GM18507 (cell line): Measurements from ENCODE around the gene MICAL3.
"Not testable (repeated sequence)": the region's sequence is repeated elsewhere in the genome, so short reads cannot be mapped to it uniquely, and the experiment has no call there.

Experiments used
- DNase-seq: peaks from one replicate; pipeline ENCODE4 v3.0.0; 2011; ENCODE audit warnings: low read depth; ENCODE audit not compliant: insufficient read length; ENCODE audit errors: extremely low spot score
- FAIRE-seq: peaks from 2 replicates; lab custom pipeline; 2011; peaks lifted over from hg19 to GRCh38; lab: Jason Lieb, UNC

Gene MICAL3

DNA sequence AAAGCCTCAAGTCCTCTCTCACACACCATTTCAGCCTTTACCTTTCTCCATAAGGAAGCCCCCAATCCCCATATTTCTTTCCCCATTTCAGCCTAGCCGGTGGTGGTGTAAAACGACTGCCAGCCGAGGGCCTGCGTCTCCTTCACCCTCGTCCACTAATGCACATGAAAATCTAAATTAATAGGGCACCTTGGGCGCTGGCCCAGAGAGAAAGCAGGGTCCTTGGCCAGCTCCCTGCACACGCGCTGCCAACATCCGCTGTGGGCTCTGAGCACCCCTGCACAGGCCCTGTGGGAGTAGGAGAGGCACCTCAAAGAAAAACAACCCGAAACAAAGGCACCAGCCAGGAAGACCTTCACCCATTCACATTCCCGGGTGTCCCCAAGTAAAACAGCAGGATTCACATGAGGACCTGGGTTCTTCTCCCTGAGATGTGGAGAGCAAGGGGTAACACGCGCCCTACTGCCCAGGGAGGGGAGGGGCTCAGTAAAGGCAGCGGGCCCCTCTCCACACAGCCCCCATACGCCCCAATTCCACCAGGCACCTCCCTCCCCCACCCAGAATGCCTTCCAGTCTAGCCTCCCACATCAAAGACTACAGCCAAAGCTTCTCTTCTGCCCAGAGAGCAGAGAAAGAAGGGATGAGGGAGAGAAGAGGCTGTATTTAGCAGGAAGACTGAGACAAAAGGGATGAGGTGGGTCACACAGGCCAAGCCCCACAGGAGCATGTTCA, 79.0 kb downstream of the MICAL3 start:
- no peak for DNase-seq

DNA sequence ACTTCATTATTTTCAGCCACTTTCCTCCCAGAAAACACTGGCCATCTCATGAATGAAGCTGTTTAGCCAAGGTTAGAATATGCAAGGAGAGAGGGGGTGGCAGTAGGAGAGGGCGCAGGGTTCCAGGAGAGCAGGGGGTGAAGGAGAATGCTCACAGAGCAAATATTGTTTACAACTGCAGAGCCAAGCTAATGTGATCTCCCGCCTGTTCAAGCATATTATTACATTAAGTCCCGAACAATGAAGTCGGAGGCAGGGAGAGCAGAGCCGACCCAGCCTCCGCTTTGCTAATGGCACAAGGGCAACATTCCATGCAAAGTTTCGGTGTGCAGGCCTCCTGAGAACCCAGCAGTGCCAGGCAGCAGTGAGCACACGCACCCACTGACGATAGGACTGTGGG, 80.1 kb downstream of the MICAL3 start:
- DNase-seq (no peak), FAIRE-seq (no peak)

More for the DNA sequence above, 79.0 kb downstream of the MICAL3 start:
- FAIRE-seq: no peak

DNA sequence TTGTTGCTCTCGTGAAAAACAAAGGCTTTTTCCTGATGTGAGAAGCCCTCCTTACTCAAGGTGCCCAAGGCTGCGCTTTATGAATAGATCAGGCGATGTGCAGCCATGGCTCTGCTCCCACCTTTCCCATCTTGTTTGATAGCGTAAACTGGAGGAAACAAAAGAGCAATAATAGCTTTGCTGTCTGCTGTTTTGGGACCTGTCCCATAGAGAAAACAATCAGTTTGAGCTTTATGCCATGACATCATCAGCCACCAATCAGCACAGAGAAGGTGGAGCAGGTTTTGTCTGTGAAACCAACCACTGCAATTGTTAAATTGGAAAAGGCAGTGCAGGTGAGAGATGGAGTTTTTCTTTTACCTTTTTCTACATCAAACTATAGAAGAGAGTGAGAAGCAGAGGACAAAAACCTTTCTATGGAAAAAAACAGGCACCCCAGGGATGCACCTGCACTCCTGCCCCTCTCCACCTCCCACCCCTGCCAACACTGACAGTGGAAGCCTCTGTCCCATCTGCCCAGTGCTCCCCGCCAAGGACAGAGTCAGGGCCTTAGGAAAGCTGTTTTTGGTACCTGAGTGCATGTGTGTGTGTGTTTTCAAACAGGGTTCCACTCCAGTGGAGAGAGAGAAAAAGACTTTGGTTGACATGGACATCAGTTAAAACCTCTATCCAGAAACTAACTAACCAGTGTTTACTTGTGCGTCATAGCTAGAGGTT, 80.7 kb downstream of the MICAL3 start:
- DNase-seq: no peak

DNA sequence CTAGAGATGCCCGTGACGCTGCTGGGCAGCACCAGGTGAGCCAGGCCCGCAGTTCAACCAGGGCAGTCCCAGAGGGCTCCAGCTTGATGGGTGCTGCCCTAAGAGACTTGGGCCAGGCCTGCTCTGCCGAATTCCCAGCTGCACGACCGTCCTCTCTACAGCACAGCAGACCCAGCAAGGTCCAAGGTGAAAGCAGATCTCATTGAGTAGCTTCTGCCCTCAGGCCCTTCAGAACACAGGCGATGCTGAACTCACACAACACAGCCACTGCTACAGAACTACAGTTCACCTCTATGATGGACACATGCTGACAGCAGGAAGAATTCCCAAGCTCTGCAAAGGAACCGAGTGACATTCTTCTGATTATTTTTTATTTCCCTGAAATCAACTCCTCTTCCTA, 81.6 kb downstream of the MICAL3 start:
- FAIRE-seq (no peak), DNase-seq (no peak)

More for the DNA sequence above, 80.7 kb downstream of the MICAL3 start:
- no peak for FAIRE-seq

DNA sequence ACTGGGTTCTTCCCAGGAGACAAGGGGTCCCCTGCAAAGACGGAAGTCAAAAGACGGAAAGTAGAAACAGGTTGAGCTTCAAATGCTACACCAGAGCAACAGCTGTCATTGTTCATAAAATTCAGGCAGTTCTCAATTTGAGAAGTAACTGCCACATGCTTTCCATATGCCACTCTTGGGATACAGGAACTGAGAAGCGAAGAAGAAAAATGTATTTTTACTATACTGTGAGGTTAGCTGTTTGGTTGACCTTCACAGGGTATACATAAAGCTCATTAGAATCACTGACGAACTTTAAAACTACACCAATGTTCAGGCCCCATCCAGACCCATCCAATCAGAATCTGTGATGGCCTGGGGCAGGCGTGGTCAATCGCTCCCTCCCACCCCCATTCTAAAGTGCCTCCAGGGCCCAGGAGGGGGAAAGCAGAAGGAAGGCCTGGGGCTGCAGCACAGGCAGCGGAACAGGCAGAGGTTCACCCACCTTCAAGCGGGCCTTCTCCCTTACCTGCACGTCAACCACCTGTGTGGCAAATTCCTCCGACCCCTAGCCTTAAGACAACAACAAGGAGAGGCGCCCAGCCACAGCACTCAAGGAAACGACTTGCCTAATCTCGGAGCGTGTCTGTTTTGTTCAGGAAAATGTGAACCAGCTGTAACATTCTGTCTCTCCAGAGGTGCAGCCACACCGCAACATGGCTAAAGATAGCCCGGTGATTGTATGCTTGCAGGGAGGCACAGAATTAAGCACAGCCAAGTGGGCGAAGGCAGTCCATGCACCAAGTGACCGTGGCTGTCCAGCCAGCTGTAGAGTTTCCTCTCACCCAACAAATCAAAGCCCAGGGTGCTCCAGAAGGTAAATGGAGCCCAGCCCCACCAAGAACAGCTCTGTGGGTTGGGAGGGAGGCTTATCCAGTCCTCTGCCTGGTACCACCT, 82.6 kb downstream of the MICAL3 start:
- FAIRE-seq: no peak

DNA sequence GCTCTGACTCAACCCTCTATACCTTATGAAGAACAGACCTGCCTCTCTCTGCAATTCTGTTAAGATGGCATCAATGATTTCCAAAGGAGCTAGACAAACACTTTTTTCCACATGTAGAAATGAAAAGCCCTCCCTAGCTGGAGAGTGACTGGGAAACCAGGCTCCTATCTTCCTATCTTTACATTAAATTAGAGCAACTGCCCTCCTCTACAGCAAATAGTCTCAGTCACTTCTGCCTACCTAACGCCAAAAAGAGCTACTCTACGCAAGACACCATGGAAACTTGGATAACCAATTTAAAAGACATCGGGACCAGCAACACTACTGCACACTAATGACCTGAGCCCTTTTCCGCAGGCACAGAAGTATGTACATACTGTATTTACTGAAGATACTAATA, 84.8 kb downstream of the MICAL3 start:
- no peak for FAIRE-seq
- DNase-seq: no peak

More for the DNA sequence above, 82.6 kb downstream of the MICAL3 start:
- DNase-seq: no peak

DNA sequence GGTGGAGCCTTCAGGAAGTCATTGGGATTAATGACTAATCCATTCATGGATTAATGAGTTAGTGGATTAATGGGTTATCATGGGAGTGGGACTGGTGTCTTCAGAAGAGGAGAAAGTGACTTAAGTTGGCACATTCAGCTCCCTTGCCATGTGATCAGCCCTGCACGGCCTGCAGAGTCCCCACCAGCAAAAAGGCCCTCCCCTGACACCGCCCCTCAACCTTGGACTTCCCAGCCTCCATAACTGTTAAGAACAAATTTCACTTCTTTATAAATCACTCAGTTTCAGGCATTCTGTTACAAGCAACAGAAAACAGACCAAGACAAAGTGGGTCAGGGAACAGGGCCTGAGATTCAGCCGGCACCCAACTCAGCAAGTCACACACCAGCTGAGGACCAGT, 85.3 kb downstream of the MICAL3 start:
- FAIRE-seq (no peak), DNase-seq (no peak)

DNA sequence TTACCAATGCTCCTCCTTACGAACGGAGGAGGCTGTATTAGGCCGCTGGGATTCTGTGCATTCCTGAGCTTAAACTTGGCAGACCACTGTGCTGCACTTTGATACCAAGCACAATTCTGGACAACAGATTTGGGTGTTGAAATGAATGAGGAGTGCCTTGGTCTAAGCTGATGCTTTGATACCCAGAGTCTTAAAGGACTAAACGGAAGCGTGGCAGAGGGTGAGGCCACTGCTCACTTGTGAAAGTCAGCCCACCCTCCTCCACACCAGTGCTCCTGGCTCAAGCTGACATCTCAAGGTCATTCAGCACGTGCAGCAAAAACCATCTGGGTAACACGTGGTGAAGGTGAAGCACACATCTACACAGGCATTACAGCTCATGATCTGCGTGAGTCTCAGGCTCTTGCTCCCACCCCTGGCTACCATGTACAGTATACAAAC, 85.9 kb downstream of the MICAL3 start:
- no peak for FAIRE-seq
- no peak for DNase-seq

DNA sequence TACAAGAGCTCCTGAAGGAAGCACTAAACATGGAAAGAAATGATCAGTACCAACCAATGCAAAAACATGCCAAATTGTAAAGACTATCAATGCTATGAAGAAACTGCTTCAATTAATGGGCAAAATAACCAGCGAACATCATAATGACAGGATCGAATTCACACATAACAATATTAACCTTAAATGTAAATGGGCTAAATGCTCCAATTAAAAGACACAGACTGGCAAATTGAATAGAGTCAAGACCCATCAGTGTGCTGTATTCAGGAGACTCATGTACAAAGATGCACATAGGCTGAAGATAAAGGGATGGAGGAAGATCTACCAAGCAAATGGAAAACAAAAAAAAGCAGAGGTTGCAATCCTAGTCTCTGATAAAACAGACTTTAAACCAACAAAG, 91.9 kb downstream of the MICAL3 start:
- not testable (repeated sequence) for DNase-seq, FAIRE-seq

DNA sequence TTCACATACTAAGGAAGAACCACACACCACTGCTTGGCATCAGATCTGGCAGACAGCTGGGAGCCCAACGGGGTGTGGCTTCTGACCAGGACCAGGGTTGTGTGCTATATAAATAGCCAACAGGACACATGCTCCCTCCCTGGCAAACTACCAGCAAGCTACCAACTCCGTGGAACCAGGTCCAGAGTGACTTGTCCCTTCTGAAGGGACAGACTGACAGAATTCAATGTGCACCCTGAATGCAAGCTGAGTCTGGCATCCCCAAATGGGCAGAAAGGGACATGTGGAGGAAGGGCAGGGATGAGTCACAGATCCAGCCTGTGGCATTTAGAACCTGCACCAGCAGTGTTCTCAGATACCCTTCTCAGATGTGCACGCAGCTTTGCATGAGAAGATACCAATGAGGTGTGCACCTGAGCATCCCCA, 92.9 kb downstream of the MICAL3 start:
- no peak for FAIRE-seq
- no peak for DNase-seq

DNA sequence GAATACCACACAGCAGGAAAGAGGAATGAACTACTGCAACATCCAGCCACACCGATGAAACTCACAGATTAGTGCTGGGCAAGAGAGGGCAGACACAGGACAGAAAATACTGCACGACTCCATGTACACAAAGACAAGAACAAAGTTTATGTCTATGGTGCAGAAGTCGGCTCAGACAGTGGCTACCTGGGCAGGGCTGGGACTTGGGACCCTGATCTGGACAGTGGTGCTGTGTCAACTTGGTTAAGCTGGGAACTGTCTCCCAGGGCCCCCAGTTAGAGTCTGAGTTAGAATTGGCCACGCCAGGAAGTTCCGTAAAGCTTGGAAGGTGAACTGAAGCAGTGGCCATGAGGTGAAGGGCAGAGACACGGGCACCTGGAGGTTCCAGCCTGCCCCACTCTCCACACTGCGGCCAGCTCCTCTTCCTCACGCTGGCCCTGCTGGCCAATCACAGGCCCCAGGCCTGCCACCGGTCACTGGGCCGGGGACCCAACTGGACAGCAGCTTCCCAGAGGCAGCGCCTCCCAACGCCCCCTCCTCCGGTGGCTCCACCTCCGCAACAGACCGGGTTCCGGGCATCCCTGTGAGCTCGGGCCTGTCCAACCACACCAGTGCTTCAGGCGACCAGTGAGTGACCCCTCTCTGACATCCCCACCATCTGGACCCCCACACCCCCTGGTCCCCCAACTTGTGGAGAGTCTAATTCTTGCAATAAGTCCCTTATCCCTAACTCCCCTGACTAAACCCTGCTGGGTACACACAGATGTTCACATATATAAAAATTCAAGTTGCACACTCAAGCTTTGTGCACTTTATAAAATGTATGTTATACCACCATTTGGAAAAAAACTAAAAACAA, 93.7 kb downstream of the MICAL3 start:
- FAIRE-seq: no peak

DNA sequence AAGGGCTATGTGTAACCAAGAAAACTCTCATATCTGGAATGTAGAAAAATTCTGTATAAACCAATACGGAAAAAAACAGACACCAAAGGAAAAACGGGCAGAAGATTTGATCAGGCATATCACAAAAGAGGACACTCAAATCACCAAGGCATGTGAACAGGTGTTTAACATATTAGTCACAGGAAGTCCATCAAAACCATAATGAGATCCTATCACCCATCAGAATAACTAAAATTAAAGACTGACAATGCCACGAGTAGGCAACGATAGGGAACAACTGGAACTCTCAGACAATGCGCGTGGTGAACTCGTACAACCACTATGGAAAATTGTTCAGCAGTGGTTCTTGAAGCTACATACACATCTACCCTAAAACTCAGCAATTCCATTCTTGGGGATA, 94.5 kb downstream of the MICAL3 start:
- DNase-seq (no peak), FAIRE-seq (no peak)

More for the DNA sequence above, 93.7 kb downstream of the MICAL3 start:
- no peak for DNase-seq

DNA sequence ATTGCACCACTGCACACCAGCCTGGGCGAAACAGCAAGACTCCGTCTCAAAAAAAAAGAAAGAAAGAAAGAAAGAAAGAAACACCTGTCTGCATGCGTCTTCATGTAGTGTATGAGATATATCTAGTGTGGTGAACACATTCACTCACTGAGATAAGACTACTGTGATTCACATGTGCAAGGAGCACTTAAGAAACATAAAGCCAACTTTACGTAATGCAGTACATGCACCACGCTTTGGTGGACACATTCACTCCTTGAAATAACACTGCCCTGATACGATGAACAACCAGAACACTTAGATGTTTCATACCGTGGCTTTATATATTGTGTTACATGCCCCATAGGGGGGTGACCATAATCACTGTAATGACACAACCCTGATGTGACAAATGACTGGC, 96.0 kb downstream of the MICAL3 start:
- no peak for DNase-seq
- no peak for FAIRE-seq

DNA sequence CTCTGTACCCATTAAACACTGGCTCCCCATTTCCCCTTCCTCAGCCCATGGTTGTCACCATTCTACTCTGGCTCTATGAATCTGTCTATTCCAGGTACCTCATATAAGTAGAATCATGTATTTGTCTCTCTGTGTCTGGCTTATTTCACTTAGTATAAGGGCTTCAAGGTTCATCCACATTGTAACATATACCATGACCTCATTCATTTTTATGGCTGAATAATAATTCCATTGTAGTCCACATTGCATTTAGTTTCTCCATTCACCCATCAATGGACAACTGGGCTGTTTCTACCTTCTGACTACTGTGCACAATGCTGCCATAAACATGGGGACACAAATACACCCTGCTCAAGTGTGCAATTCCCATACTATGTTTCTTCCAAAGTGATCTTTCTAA, 97.3 kb downstream of the MICAL3 start:
- DNase-seq (no peak), FAIRE-seq (no peak)

DNA sequence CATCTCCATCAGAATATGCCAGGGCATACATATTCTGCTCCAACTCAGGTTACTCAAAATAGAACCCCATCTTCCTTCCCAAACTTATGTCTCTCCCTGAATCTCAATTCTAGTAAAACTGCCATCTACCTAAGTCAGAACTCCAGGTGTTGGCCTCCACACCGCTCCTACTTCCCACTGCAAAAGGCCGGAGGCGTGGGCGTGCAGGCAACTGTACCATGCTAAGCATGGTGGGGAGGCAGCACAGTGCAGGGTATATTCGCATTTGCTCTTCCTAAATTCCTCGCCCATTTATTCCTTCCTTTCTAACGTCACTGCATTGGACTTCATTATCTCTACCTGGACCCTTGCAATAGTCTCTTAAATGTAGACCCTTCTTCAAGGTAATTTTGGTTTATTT, 97.8 kb downstream of the MICAL3 start:
- no peak for FAIRE-seq
- DNase-seq: no peak

DNA sequence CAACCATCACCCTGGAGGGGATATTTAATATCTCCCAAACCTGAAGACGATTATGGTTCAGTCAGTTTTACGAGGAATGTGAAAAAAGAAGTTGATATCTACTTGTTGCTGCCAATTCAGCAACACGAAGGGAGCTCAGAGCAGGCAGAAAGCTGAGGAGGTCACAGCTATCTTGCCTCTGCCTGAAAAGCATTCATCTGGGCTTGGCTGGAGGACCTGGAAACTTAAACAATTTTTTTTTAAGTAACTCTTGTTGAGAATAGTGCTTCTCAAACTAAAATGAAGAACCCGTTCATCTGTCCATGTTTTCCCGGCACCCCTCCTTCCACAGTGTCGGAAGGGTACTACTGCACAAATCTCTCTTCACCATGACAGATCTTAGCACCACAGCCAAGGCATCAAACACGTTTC, 98.9 kb downstream of the MICAL3 start:
- no peak for FAIRE-seq
- DNase-seq: no peak

DNA sequence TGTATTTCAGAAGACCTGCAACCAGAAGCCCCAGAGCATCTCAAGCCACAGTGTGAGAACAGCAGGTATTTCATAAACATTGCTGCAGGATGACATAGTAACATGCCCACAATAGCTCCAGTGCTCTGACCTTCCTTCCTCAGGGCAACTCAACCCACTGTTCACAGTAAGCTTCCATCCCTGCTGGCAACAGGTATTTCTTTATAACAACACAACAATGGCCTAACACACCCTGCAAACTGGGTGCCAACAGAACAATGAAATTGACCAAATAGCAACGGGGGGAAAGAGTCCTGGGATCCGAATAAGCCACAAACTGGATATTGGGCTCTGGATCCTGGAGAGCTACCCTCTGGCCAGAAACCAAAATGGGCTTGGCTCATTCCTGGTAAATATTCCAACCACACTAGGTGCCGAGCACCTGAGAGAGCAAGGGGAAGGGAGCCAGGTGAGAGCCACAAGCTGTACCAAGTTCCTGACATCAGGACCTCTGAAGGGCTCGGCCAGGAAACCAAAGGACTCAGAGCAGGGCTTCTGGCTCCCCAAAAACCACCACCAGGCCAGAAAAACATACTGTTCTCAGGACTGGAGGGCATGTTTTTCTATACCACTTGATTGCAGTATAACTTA, 99.5 kb downstream of the MICAL3 start:
- no peak for FAIRE-seq
- DNase-seq: no peak

DNA sequence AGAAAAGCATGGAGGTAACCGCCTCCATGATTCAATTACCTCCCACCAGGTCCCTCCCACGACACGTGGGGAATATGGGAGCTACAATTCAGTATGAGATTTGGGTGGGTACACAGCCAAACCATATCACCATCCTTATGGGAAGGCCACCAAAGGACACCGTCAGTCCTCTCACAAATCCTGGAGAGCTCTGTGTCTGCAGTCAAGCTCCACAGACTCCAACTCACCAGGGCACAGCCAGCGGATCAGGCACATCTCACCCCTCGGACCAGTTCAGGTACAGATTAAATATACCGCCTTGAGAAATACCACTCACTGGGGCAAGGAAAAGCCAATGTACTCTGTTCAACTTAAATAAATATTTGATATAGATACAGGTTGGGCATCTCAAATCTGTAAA, 100.3 kb downstream of the MICAL3 start:
- no peak for DNase-seq
- FAIRE-seq: no peak
